Measurements from ENCODE around the gene APEX1. TPM values are rescaled to one million over a fixed set of nuclear protein-coding genes. Genes with fewer than 3 reads are reported as not detected.
A peak's percentile ranks its signal among the peaks of the same experiment; 100 is the strongest.

APEX1 gene
- total RNA-seq, 1 experiment from 2014 or later, result 340 TPM

- WGBS (ENCODE audit: extremely low coverage, insufficient read length, low lambda C conversion rate), result no CpG with 5 or more reads among the region's 2 CpGs
- no peak overlapping the region for H3K27ac ChIP-seq (ENCODE audit: insufficient read length, low read depth, low read length)
- no peak overlapping the region for H2BK12ac ChIP-seq (ENCODE audit: insufficient read length, low read depth, low read length)
- no peak overlapping the region for H4K8ac ChIP-seq (replicated peaks; ENCODE audit: insufficient read length, low read depth, low read length)
- peaks cover under 1% of the 10 kb centered on the region; the same call in 1 of the 2 replicates for H3K4me1 ChIP-seq (ENCODE audit: insufficient read depth, low read length)
- no peak overlapping the region for H3K18ac ChIP-seq (ENCODE audit: insufficient read length, low read depth, low read length)
- H3K79me1 ChIP-seq (ENCODE audit: insufficient read depth, low read depth, low read length, poor library complexity, severe bottlenecking), result no peaks in the 10 kb centered on the region
- no peak overlapping the region for H2BK120ac ChIP-seq (ENCODE audit: low read depth, low read length, poor library complexity, severe bottlenecking)
- H3K4ac ChIP-seq (ENCODE audit: low read depth, low read length), result no peak overlapping the region
- H3K23me2 ChIP-seq (ENCODE audit: insufficient read length, low read depth, low read length, poor library complexity, severe bottlenecking), result no peaks in the 10 kb centered on the region
- no peaks in the 10 kb centered on the region for H3K27me3 ChIP-seq (ENCODE audit: insufficient read depth, low read length)
- Mint-ChIP-seq H3K9me3 (peaks cover 0 to 3% of the 10 kb centered on the region in 2 experiments; a peak in 3 of 5 replicates), H3K36me3 (ENCODE audit: insufficient read depth in 1 of 3, low read depth in 3 of 3) (peaks cover 0 to 4% (median 0%) of the 10 kb centered on the region in 3 experiments; a peak in 2 of 7 replicates), H3K27me3 (ENCODE audit: low read depth) (peaks cover 3% of the 10 kb centered on the region), H3K27ac (0 out of 7 replicates have a peak overlapping the region, but pooled peaks of 1 of the 3 experiments have one; percentile 5), H3K4me1 (peaks cover 28% of the 10 kb centered on the region in 2 experiments), H3K4me3 (no peak overlapping the region)
- DNase-seq, result no peak
- H3K23ac ChIP-seq (ENCODE audit: insufficient read length, low read depth, low read length), result no peak overlapping the region
- H3K9ac ChIP-seq (ENCODE audit: extremely low read depth, insufficient read length, low read length), result no peak overlapping the region
- no peak overlapping the region for H4K91ac ChIP-seq (ENCODE audit: insufficient read length, low read depth, low read length)
- H4K5ac ChIP-seq (ENCODE audit: insufficient read length, low read depth, low read length), result no peak overlapping the region
- H3K79me2 ChIP-seq (ENCODE audit: insufficient read depth, low read length), result no peaks in the 10 kb centered on the region
- H2AK5ac ChIP-seq (ENCODE audit: insufficient read length, low read length), result no peak overlapping the region
- no peak overlapping the region for H3T11ph ChIP-seq (ENCODE audit: low read length)
- H3K4me2 ChIP-seq (ENCODE audit: insufficient read depth, insufficient read length, low read length), result no peak overlapping the region
- no peaks in the 10 kb centered on the region for H4K20me1 ChIP-seq (ENCODE audit: control insufficient read depth, insufficient read depth, insufficient read length)
- H3K14ac ChIP-seq (ENCODE audit: insufficient read depth, low read length), result no peak overlapping the region
- no peak overlapping the region for H2BK20ac ChIP-seq (ENCODE audit: low read depth, low read length, poor library complexity, severe bottlenecking)
- no peak overlapping the region for H3K56ac ChIP-seq (ENCODE audit: insufficient read length, low read depth, low read length)
- no peaks in the 10 kb centered on the region for H3K9me3 ChIP-seq (ENCODE audit: control insufficient read depth, low read depth, low read length)
- peak overlapping the region; percentile 6 for H2AFZ ChIP-seq (ENCODE audit: low read length)
- H2BK15ac ChIP-seq (ENCODE audit: low read depth, low read length), result no peak overlapping the region
- TF ChIP-seq CTCF (conservative IDR thresholded peaks at IDR 0.05), result no peak
- no peak overlapping the region for H2BK5ac ChIP-seq (ENCODE audit: insufficient read length, low read length)
Observed at GRCh38 chr14:20493634-20494033, 38.6 kb downstream of the APEX1 start.

Measured in H9 (cell line).